Activated naive CD4-positive, alpha-beta T cell treated with anti-CD3 and anti-CD28 coated beads, Interleukin-2, amount 50 U/mL, for 16 hours (primary cell): ENCODE measurements around the gene MCRIP1.

Experiments
- DNase-seq: peaks from one replicate; pipeline ENCODE4 v3.0.0-alpha.2; 2020

MCRIP1 gene

DNA sequence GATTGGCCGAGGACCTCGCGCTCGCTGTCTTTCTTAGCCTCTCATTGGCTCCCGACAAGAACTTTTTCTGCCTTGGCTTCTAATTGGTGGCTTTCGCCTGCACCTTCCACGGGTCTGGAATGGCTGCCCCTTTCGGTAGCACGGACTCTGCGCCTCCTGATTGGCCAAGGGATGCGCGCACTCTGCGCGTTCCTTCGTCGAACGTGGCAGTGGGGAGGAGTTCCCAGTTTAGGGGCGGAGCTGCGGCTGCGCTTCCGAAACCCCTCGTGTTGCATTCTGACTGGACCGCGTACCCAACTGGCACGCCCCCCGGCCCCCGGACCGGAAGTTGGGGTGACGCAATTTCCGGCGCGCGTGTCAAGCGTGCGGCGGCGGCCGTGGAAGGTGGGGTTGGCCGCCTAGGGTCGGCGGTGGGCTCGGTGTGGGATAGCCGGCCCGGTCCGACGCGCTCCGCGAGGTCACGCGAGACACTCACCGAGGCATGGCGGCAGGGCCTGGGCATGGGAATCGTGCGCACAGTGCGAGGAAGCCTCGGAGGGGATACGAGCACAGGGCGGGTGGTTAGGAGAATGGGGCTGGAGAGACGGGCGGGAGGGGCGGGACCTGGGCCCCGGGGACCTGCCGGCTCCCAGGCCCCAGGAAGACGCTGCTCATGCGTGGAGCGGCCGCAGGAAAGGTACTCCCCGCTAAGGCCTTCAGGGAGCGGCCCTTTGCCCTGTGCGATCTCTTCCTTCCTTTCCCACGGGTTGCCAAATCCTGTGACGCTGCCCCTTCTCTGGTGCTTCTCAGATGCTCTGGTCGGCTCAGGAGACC lies 27.9 kb upstream of the MCRIP1 start:
- peak; percentile 98 for DNase-seq

- DNase-seq: no peak
Observed at GRCh38 chr17:81859906-81860755, 27.0 kb upstream of the MCRIP1 start, which contains the start of gene P4HB. Gene P4HB (minus strand): TSS chr17:81860535. CDS start chr17:81860471, 64 bp downstream.

- DNase-seq: no peak
Observed at GRCh38 chr17:81858967-81859905, 26.1 kb upstream of the MCRIP1 start.

- no peak for DNase-seq
Observed at GRCh38 chr17:81858170-81858966, 25.3 kb upstream of the MCRIP1 start.

DNA sequence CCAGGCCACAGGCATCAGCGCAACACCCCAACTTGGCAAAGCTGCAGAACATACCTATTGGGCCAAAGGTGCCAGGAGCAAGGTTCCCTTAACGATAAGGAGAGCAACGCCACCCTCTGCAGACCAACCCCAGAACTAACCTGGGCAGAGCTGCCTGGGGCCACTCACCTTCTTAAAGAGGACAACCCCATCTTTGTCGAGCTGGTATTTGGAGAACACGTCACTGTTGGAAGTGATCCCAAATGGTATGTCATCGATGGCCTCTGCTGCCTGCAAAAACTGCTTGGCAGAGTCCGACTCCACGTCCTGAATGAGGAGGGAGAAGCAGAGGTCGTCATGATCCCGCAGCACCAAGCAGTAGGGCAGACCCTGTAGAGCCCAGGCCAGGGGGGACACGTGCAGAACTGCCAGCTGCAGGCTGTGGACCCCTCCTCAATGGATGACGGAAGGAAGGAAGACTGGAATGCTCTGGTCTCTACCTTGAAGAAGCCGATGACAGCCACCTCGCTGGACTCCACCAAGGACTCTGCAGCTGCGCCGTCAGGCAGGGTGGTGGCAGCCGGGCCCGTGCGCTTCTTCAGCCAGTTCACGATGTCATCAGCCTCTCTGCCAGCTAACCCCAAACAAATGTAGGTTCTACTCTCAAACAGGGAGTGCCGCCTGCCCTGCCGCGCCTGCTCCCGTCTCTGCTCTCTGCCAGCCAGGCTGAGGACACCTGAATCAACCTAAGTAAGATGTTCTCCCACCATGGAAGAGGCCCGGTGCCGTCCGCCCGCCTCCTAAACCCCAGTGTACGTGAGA lies 22.1 kb upstream of the MCRIP1 start:
- no peak for DNase-seq

DNA sequence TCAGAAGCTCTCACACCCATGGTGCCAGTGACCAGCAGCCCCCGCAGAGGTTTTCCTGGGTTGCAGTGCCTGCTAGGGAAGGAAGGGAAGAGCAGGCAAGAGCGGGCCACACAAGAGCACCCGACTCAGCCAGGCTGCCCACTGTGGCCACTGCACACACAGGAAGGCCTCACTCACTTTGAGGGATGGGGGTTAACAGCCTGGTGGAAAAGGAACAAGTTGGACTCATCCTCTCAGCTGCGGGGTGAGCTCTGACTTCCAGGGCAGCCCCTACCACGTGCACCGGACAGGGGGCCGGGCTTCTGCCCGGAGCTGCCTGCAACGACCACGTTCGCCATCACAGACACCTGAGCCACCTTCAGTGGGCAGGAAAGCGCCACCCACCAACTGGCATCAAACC lies 19.1 kb upstream of the MCRIP1 start:
- no peak for DNase-seq

GRCh38 chr17:81851423-81851822 lies 18.3 kb upstream of the MCRIP1 start:
- no peak for DNase-seq

DNA sequence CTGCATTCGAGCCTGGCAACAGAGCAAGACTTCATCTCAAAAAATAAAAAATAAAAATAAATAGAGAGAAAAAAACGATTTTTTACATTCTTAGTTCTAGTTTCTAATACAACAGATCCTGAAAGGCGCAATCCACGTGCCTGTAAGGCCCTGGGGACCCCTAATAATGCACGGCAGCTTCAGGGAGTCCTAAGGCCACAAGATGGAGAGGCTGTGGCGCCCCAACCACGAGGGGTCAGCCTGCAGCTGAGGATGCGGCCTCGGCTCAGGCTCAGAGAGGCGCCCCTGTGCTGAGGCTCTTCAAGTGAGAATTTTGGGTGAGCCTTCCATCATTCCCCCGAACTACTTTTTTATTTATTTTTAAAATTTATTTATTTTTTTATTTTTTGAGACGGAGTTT lies 16.4 kb upstream of the MCRIP1 start:
- no peak for DNase-seq

DNA sequence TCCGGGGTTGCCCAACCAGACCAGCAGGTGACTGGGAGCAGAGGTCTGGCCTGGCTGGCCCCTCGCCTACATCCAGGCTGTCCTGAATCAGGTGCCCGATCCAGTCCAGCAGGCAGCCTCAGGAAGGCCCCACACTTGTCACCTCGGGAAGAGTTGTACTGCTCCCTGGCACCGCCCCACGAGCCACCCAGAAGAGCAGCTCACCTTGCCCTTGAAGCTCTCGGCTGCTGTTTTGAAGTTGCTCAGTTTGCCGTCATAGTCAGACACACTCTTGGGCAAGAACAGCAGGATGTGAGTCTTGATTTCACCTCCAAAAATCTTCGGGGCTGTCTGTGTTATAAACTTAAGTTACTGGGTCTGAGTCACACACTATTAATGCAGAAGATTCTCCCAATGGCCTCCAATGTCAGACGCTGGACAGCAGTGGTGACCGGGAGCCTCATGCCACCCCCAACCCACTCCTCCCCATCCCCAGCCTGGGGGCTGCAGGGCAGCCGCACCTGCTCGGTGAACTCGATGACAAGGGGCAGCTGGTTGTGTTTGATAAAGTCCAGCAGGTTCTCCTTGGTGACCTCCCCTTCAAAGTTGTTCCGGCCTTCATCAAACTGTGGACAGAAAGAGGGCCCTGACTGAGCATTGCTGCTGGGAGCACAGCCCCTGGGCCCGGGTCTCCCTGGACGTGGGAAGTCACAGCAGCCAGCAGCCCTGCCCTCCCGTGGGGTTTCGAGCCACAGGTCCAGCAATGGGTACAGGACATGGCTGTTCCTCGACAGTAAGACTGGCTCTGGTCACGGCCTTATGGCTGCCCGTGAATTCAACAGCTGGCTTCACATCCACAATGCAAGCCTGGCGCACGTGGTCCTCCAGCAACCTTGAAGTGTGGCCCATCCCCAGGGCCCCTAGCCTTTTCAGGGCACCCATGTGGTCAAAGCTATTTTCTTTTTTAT lies 13.9 kb upstream of the MCRIP1 start:
- DNase-seq: no peak

DNA sequence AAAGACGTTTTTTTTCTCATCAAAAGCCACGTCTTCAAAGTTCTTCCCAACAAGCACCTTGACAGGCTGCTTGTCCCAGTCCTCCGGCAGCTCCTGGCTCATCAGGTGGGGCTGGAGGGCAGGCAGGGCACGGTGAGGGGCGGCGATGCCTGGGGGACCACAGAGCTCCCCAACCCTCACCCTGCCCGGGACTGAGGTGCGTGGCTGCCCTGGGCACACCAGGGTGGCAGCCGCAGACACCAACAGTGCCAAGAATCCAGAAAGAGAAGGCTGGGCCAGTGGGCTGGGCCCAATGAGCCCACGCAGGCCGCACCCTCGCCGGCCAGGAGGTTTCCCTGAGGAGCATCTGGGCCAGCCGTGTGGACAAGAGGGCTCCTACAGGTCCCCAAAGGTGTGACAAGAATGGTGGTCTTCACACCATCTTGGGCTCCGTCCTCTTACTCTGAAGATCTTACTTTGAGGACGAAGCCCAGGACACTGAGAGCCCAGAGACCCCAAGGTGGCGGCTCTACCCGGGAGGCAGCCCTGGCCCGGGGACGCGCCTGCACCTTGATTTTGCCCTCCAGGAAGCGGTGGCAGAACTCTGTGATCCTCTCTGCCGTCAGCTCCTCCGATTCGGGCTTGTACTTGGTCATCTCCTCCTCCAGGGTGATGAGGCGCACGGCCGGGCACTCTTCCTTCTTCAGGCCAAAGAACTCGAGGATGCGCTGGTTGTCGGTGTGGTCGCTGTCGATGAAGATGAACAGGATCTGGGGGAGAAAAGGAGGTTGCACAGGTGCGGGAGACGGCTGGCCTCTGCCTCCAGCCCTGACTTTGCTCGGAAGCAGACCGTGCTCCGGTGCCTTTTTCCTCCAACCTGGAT lies 13.0 kb upstream of the MCRIP1 start:
- no peak for DNase-seq

- DNase-seq: no peak
Observed at GRCh38 chr17:81845361-81845760, 12.3 kb upstream of the MCRIP1 start.

GRCh38 chr17:81844887-81845286 lies 11.8 kb upstream of the MCRIP1 start:
- no peak for DNase-seq

DNA sequence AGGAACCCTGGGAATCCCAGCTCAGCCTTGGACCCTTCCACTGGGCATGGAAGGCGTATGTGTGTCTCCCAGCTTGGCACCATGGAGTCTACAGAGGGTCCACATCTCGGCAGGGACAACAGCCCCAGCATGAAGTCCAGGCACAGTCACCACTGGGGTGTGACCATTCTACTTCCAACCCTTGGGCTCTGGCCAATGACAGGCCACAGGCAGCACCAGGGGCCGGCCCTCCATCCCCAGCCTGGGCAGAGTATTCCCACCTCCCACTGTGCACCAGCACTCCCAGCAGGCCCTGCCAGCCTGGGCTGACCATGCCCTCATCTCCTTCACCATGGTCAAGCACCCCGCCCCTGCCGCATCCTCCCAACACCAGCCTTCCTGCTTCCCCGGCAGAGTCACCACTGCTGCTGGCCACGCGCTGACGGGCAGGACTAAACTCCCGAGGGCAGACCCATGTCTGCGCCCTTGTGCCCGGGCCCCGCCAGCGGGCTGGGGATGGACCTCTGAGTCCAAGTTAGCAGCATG lies 11.3 kb upstream of the MCRIP1 start:
- DNase-seq: no peak

DNA sequence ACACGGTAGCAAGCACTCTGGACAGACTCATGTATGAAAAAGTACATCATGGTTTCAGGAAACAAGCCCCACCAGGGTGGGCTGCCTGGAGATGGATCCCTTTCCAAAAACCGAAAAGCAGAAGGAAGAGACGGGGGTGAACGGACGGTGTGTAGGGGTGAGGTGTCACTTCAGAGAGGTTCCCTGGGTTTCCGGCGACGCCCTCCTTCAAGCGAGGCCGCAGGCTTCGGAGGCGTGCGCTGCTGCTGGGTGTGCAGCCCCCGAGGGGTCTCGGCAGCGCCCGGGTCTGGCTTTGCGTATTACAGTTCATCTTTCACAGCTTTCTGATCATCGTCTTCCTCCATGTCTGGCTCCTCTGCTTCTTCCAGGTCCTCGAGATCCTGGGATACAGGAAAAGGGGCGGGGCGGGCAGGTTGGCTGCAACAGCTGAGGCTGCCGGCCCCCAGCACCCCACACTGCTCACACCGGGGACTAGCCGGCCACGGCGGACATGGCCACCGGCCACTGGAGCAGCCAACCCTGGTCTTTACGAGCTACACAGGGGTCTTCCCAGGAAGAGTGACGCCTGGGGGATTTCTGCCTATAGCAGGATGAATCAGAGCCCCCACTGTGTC lies 10.7 kb upstream of the MCRIP1 start:
- no peak for DNase-seq

DNA sequence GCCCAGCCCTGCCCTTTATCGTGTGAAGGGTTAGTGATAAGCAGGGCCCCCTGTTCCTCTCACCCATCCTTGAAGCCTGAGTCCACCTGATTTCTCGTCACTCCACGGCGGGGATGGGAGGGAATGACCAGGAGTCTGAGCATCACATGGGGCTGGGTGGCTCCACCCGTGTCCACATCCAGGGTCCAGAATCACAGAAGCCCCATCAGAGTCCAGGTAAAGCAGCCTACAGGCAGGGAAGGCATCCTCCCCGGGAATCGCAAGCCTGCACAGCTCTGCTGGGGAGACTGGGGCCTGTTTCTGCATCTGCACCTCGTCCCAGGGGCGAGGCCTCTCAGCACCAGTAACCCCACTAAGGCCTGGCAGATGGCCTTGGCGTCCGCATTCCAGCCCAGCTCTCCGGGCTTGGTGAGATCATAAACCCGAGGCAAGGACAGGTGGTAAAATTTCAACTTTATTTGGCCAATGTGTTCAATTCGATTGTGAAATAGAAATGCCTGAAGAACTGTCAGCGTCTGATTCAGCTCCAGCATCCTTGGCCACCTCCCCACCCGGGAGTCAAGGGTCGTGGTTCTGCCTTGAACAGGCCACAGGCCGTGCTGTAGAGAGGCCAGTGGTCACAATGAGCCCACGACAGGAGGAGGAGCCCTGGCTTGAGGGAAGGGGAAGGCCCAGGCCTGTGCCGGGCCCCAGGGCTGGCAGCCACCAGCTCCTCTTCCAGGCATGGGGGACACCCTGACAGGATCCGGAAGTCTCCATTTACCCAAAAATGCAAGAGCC lies 9.8 kb upstream of the MCRIP1 start:
- no peak for DNase-seq

- DNase-seq: no peak
Observed at GRCh38 chr17:81842378-81842724, 9.3 kb upstream of the MCRIP1 start.

GRCh38 chr17:81841866-81842265 lies 8.8 kb upstream of the MCRIP1 start:
- no peak for DNase-seq
